HepG2 (cell line): Measurements from ENCODE around the gene HSPB2. TPM values are rescaled to one million over a fixed set of nuclear protein-coding genes. Genes with fewer than 3 reads are reported as not detected.

Experiments used
- CCDC6 ChIP-seq: sonication (generic); formaldehyde crosslinking; IDR thresholded peaks from 2 replicates; pipeline ENCODE4 v1.8.1; 2022; ENCODE audit warnings: mild to moderate bottlenecking, missing genetic modification reagents, moderate library complexity
- HMG20A ChIP-seq: IDR thresholded peaks from 2 replicates; pipeline ENCODE4 v1.6.1; 2016; ENCODE audit warnings: borderline replicate concordance
- HMGXB4 ChIP-seq, 2 experiments: sonication (generic) in 1 of 2; formaldehyde crosslinking in 1 of 2; IDR thresholded peaks; 2 replicates each; pipeline versions ENCODE4 v1.4.0 to v1.6.1; 2018 to 2020; ENCODE audit warnings: missing genetic modification reagents in 2 of 2, borderline replicate concordance in 1 of 2, low read depth in 1 of 2, mild to moderate bottlenecking in 1 of 2, missing biosample characterization in 1 of 2
- HOXA3 ChIP-seq: sonication (generic); formaldehyde crosslinking; IDR thresholded peaks from 2 replicates; pipeline ENCODE4 v1.5.0; 2020; ENCODE audit warnings: missing genetic modification reagents
- KDM6A ChIP-seq: IDR thresholded peaks from 2 replicates; pipeline ENCODE4 v1.6.1; 2016; ENCODE audit warnings: low read depth
- NFAT5 ChIP-seq: sonication (generic); formaldehyde crosslinking; IDR thresholded peaks from 2 replicates; pipeline ENCODE4 v1.4.0; 2020; ENCODE audit warnings: missing genetic modification reagents
- NR2C2 ChIP-seq: sonication (generic); formaldehyde crosslinking; IDR thresholded peaks from 2 replicates; pipeline ENCODE4 v1.4.0; 2020; ENCODE audit warnings: missing genetic modification reagents, mild to moderate bottlenecking, moderate library complexity, borderline replicate concordance
- PBX2 ChIP-seq: IDR thresholded peaks from 2 replicates; pipeline ENCODE4 v1.6.1; 2016; ENCODE audit warnings: control low read depth
- PHF21A ChIP-seq: sonication (generic); formaldehyde crosslinking; IDR thresholded peaks from 2 replicates; pipeline ENCODE4 v1.5.0; 2020; ENCODE audit warnings: mild to moderate bottlenecking, missing genetic modification reagents
- RARG ChIP-seq: sonication (generic); formaldehyde crosslinking; IDR thresholded peaks from 2 replicates; pipeline ENCODE4 v1.4.0; 2020; ENCODE audit warnings: low read depth, mild to moderate bottlenecking, missing genetic modification reagents
- RXRB ChIP-seq: IDR thresholded peaks from 2 replicates; pipeline ENCODE4 v1.6.1; 2016; ENCODE audit warnings: borderline replicate concordance, missing genetic modification reagents, missing compliant biosample characterization
- THAP11 ChIP-seq: IDR thresholded peaks from 2 replicates; pipeline ENCODE4 v1.6.1; 2016; ENCODE audit warnings: missing biosample characterization, missing genetic modification reagents
- TSC22D2 ChIP-seq: sonication (generic); formaldehyde crosslinking; IDR thresholded peaks from 2 replicates; pipeline ENCODE4 v1.5.1; 2020; ENCODE audit warnings: missing genetic modification reagents, mild to moderate bottlenecking, borderline replicate concordance
- ZBTB26 ChIP-seq: IDR thresholded peaks from 2 replicates; pipeline ENCODE4 v1.6.1; 2016; ENCODE audit warnings: missing compliant biosample characterization, missing genetic modification reagents, borderline replicate concordance
- ZBTB7B ChIP-seq: sonication (generic); formaldehyde crosslinking; IDR thresholded peaks from 2 replicates; pipeline ENCODE4 v1.4.0; 2020; ENCODE audit warnings: missing genetic modification reagents
- ZFX ChIP-seq: sonication (generic); formaldehyde crosslinking; IDR thresholded peaks from 2 replicates; pipeline ENCODE4 v1.4.0; 2020; ENCODE audit warnings: mild to moderate bottlenecking, low read depth, missing genetic modification reagents, moderate library complexity
- ZNF616 ChIP-seq: sonication (generic); formaldehyde crosslinking; IDR thresholded peaks from 2 replicates; pipeline ENCODE4 v1.5.0; 2020; ENCODE audit warnings: low read depth, mild to moderate bottlenecking, missing genetic modification reagents
- ZSCAN29 ChIP-seq: sonication (generic); formaldehyde crosslinking; conservative IDR thresholded peaks from 2 replicates; pipeline ENCODE4 v1.4.0; 2020; ENCODE audit warnings: mild to moderate bottlenecking, missing genetic modification reagents
- polyA plus RNA-seq, 8 experiments: library from polyadenylated mRNA; depleted of rRNA in 3 of 8; stranded (reverse) in 7 of 8; unstranded in 1 of 8; fragments of >200 nt; fragmentation: Illumina TruSeq in 4 of 8; extraction: Trizol in 4 of 8; gene quantifications; 2 replicates each; pipeline versions ENCODE4 v1.2.1 to v1.2.3, GENCODE V29; 2011 to 2016; ENCODE audit warnings: low read depth in 4 of 8, missing spikeins in 1 of 8, mixed read lengths in 1 of 8; ENCODE audit not compliant: insufficient read depth in 1 of 8
- total RNA-seq, 5 experiments: library from RNA; depleted of rRNA; stranded (reverse); fragments of >200 nt; fragmentation: Illumina TruSeq; extraction: Trizol; gene quantifications; 2 replicates each; pipeline ENCODE4 v1.2.3, GENCODE V29; 2016; ENCODE audit warnings: low read depth in 1 of 5

HSPB2 gene
- total and polyA plus RNA-seq, 2 of the 13 experiments (the other 11 are each of a cell fraction or from before 2014, with no cell fraction given) = 0.04 TPM; not detected in 1

GRCh38 chr11:111935317-111936039, 22.9 kb downstream of the HSPB2 start (continued):
- TF ChIP-seq NR2C2 (CRISPR knock-in tag) (peak; percentile 43; the same call in 1 of the 2 replicates), HMG20A (CRISPR knock-in tag) (peak; percentile 53; the same call in 1 of the 2 replicates), ZBTB26 (CRISPR knock-in tag) (0 out of 2 replicates have a peak, but pooled peaks have one; percentile 66), THAP11 (CRISPR knock-in tag) (0 out of 2 replicates have a peak, but pooled peaks have one; percentile 27), TSC22D2 (CRISPR knock-in tag) (0 out of 2 replicates have a peak, but pooled peaks have one; percentile 27), KDM6A (peak; percentile 45; the same call in 1 of the 2 replicates), HOXA3 (CRISPR knock-in tag) (0 out of 2 replicates have a peak, but pooled peaks have one; percentile 25), CCDC6 (CRISPR knock-in tag) (0 out of 2 replicates have a peak, but pooled peaks have one; percentile 6), RARG (CRISPR knock-in tag) (no peak), NFAT5 (CRISPR knock-in tag) (no peak), ZBTB7B (peak; percentile 37; the same call in 1 of the 2 replicates), ZNF616 (CRISPR knock-in tag) (no peak), PHF21A (peak; percentile 66; the same call in 1 of the 2 replicates), ZSCAN29 (no peak), HMGXB4 (CRISPR knock-in tag; IDR thresholded peaks at IDR 0.05; ENCODE audit: borderline replicate concordance in 1 of 2, low read depth in 1 of 2) (no peak), PBX2 (CRISPR knock-in tag) (0 out of 2 replicates have a peak, but pooled peaks have one; percentile 5), ZFX (no peak), RXRB (peak; percentile 97)
